T47D (cell line): ENCODE results near the gene TPSD1.

Experiments used
- DNase-seq, 2 experiments: peaks; one replicate each; pipeline versions ENCODE4 v3.0.0 to v3.0.0-alpha.2; 2011 to 2012; ENCODE audit warnings: low read depth in 1 of 2, low spot score in 1 of 2
- JUND ChIP-seq: IDR thresholded peaks from 2 replicates; pipeline ENCODE4 v1.6.1; 2012; ENCODE audit warnings: low read depth
- in situ Hi-C: cut with HindIII; loops from 2 replicates; pipeline ENCODE4 v1.10.0; 2016; ENCODE audit warnings: low sequenced_read_pairs, low pct_unique_long_range_greater_than_20kb

Gene TPSD1

DNA sequence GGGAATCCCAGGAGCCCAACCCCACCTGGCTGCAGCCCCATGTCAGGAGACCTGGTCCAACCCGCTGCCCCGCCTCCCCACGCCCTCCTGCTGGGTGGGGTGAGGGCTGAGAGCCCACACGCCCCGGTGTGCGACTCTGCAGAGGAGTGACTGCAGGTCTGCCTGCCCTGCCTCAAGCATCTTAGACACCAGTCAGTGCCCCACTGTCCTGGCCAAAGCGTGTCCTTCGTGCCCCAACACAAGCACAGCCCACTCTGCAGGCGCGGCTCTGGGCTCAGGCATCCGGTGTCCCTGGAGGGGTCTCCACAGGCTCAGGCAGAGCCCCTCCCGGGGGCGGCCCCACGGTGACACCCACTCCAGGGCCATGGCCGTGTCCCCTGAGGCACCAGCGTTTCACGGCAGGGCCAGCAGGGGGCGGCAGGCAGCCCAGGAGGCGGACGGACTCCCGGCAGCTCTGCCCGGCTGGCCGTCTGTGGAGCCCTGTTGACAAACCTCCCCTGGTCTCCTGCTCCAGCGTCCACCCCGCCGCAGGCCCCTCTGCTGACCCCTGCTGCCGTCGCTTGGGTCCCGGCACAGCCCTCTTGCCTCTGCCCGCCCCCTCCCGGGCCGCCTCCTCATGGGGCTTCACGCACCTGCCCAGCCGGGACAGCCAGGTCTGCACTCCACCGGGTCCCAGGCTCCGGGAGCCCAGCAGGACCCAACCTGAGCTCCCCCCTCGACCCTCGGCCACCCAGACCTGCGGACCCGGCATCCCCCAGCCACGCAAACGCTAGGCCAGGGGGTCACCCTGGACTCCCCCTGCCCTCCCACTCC, 45.0 kb downstream of the TPSD1 start:
- in situ Hi-C loops = no loop called here
- no peak for TF ChIP-seq JUND
- DNase-seq = peak; percentile 69 to 82

DNA sequence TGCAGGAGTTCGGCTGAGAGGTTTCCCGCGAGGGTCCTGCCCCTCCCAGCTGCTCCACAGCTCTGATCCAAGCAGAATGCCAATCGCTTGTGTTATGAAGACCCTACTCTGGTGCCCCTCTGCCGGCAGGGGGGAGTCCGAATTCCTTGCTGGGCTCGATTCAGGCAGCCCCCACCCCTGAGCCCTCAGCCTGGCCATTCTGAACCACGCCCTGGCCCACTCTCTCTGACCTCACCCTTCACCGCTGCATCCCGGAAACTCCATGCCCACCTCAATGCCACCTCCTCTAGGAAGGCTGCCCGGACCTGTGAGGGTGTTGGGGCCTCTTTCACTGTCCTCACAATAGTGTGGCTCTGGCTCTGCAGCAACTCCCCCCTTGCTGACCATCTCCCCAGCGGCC, 45.7 kb downstream of the TPSD1 start:
- in situ Hi-C loops = no loop called here
- no peak for TF ChIP-seq JUND

GRCh38 chr16:1305823-1306222, 50.0 kb downstream of the TPSD1 start:
- no peak for TF ChIP-seq JUND
- DNase-seq = no peak
- in situ Hi-C loops = no loop called here

More for the DNA sequence above, 45.7 kb downstream of the TPSD1 start:
- DNase-seq = no peak

GRCh38 chr16:1306334-1306733, 50.5 kb downstream of the TPSD1 start:
- no peak for DNase-seq
- no peak for TF ChIP-seq JUND
- in situ Hi-C loops = no loop called here

DNA sequence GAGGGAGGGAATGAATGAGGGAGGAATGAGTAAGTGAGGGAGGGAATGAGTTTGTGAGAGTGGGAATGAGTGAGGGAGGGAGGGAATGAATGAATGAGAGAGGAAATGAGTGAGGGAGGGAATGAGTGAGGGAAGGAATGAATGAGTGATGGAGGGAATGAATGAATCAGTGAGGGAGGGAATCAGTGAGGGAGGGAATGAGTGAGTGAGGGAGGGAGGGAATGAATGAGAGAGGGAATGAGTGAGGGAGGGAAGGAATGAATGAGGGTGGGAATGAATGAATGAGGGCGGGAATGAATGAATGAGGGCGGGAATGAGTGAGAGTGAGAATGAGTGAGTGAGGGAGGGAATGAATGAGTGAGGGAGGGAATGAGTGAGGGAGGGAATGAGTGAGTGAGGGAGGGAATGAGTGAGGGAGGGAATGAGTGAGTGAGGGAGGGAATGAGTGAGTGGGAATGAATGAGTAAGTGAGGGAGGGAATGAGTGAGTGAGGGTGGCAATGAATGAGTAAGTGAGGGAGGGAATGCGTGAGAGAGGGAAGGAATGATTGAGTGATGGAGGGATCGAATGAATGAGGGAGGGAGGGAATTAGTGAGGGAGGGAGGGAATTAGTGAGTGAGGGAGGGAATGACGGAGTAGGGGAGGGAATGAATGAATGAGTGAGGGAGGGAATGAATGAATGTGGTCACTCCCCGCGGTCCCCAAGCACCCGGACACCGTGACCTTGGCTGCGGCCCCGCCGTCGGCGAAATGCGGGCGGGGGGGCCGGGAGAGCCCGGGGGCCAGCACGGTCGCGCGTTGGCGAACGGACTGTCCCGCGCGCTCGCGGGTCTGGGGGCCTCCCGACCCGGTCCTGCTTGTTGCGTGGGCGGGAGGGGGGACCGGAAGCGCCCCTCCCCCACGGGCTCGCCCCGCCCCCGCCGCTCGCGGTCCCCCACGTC, 52.4 kb downstream of the TPSD1 start:
- DNase-seq = peak in 1 of 2 experiments; percentile 84
- no peak for TF ChIP-seq JUND
- in situ Hi-C loops = no loop called here
